Neuronal stem cell (in vitro differentiated cells): ENCODE measurements around the gene USP17L12.
"Not testable (repeated sequence)": the region's sequence is repeated elsewhere in the genome, so short reads cannot be mapped to it uniquely, and the experiment has no call there.

Experiments
- DNase-seq: peaks from one replicate; pipeline ENCODE4 v3.0.0-alpha.2; 2013; ENCODE audit warnings: low spot score
- H2AFZ ChIP-seq: one replicate; pipeline ENCODE4 v1.6.1; 2013; ENCODE audit warnings: mild to moderate bottlenecking, low read length, inconsistent platforms
- H2AK5ac ChIP-seq: 2 replicates; pipeline ENCODE4 v1.6.1; 2013; ENCODE audit warnings: low read depth, mild to moderate bottlenecking, inconsistent platforms, low read length, moderate library complexity, mixed read lengths
- H2BK120ac ChIP-seq: 2 replicates; pipeline ENCODE4 v1.6.1; 2013; ENCODE audit warnings: low read depth, mild to moderate bottlenecking, inconsistent platforms, low read length, moderate library complexity, mixed read lengths
- H2BK12ac ChIP-seq: one replicate; pipeline ENCODE4 v1.6.1; 2013; ENCODE audit warnings: low read length, inconsistent platforms
- H2BK15ac ChIP-seq: 2 replicates; pipeline ENCODE4 v1.6.1; 2013; ENCODE audit warnings: mild to moderate bottlenecking, low read length, inconsistent platforms, mixed read lengths
- H2BK5ac ChIP-seq: one replicate; pipeline ENCODE4 v1.6.1; 2013; ENCODE audit warnings: inconsistent platforms, mild to moderate bottlenecking, low read length, moderate library complexity
- H3K14ac ChIP-seq: one replicate; pipeline ENCODE4 v1.6.1; 2013; ENCODE audit warnings: low read length, inconsistent platforms
- H3K18ac ChIP-seq: 2 replicates; pipeline ENCODE4 v1.6.1; 2013; ENCODE audit warnings: low read length, inconsistent platforms
- H3K23ac ChIP-seq: 2 replicates; pipeline ENCODE4 v1.6.1; 2013; ENCODE audit warnings: low read depth, mild to moderate bottlenecking, mixed read lengths, low read length, inconsistent platforms; ENCODE audit not compliant: poor library complexity
- H3K27ac ChIP-seq: replicated peaks from 3 replicates; pipeline ENCODE4 v1.5.1; 2013; ENCODE audit warnings: low read length, inconsistent platforms
- H3K27me3 ChIP-seq, 3 experiments: 2 replicates each; pipeline ENCODE4 v1.6.1; 2013; ENCODE audit warnings: low read length in 3 of 3, mild to moderate bottlenecking in 2 of 3, inconsistent platforms in 1 of 3, low read depth in 1 of 3, mixed read lengths in 1 of 3, moderate library complexity in 1 of 3; ENCODE audit not compliant: control insufficient read depth in 3 of 3, insufficient read depth in 3 of 3
- H3K36me3 ChIP-seq, 2 donors: replicated peaks in 1 of 2; 2 replicates each; pipeline ENCODE4 v1.6.1; 2013; ENCODE audit warnings: low read length in 2 of 2; ENCODE audit not compliant: control insufficient read depth in 2 of 2, insufficient read depth in 2 of 2
- H3K4ac ChIP-seq: 2 replicates; pipeline ENCODE4 v1.6.1; 2013; ENCODE audit warnings: inconsistent platforms, mild to moderate bottlenecking, low read length, moderate library complexity
- H3K4me1 ChIP-seq, 2 donors: 1 replicate in 1 of 2; 2 replicates in 1 of 2; pipeline ENCODE4 v1.6.1; 2013; ENCODE audit warnings: low read length in 2 of 2, low read depth in 1 of 2; ENCODE audit not compliant: control insufficient read depth in 2 of 2, insufficient read depth in 1 of 2
- H3K4me2 ChIP-seq: one replicate; pipeline ENCODE4 v1.6.1; 2013; ENCODE audit warnings: mild to moderate bottlenecking, low read length, inconsistent platforms; ENCODE audit not compliant: insufficient read depth, poor library complexity, severe bottlenecking
- H3K4me3 ChIP-seq, 2 donors: 2 replicates each; pipeline ENCODE4 v1.5.1; 2013; ENCODE audit warnings: low read length in 2 of 2, mild to moderate bottlenecking in 2 of 2, inconsistent platforms in 1 of 2, moderate library complexity in 1 of 2
- H3K79me1 ChIP-seq: one replicate; pipeline ENCODE4 v1.6.1; 2013; ENCODE audit warnings: low read depth, mild to moderate bottlenecking, inconsistent platforms, low read length, moderate library complexity
- H3K9ac ChIP-seq: one replicate; pipeline ENCODE4 v1.6.1; 2013; ENCODE audit warnings: mild to moderate bottlenecking, low read depth, low read length, inconsistent platforms; ENCODE audit not compliant: poor library complexity
- H3K9me3 ChIP-seq, 2 donors: replicated peaks in 1 of 2; 2 replicates each; pipeline versions ENCODE3 to v1.6.1; 2013; ENCODE audit warnings: low read length in 2 of 2, mild to moderate bottlenecking in 2 of 2, inconsistent platforms in 1 of 2, low read depth in 1 of 2, mixed read lengths in 1 of 2, moderate library complexity in 1 of 2; ENCODE audit not compliant: control insufficient read depth in 2 of 2, insufficient read depth in 1 of 2
- H4K8ac ChIP-seq: one replicate; pipeline ENCODE4 v1.6.1; 2013; ENCODE audit warnings: low read depth, mild to moderate bottlenecking, inconsistent platforms, low read length, moderate library complexity
- H4K91ac ChIP-seq: one replicate; pipeline ENCODE4 v1.6.1; 2013; ENCODE audit warnings: low read length, low read depth, mild to moderate bottlenecking, inconsistent platforms; ENCODE audit not compliant: poor library complexity
- WGBS, 2 donors: extraction: QIAGEN DNeasy Blood & Tissue Kit; methylation state at CpG; one replicate each; pipeline ENCODE4 v1.1.7; 2013; ENCODE audit warnings: missing lambda C conversion rate in 2 of 2, mixed read lengths in 1 of 2; ENCODE audit not compliant: insufficient read length in 2 of 2, insufficient replicate concordance in 1 of 2; ENCODE audit errors: extremely low coverage in 2 of 2; 5-methylcytosine and 5-hydroxymethylcytosine counted together

The USP17L12 gene

GRCh38 chr4:9243579-9243978 lies 23.6 kb downstream of the USP17L12 start, which contains the start of gene USP17L17:
USP17L17 (plus strand) TSS chr4:9243879; CDS start chr4:9243879, 0 bp downstream.
- H3K4me2 ChIP-seq, H3K36me3 ChIP-seq, H3K27ac ChIP-seq, H2BK5ac ChIP-seq, H3K4ac ChIP-seq, DNase-seq, H3K9me3 ChIP-seq, H3K27me3 ChIP-seq, H3K9ac ChIP-seq, H4K8ac ChIP-seq, H3K23ac ChIP-seq, H2AFZ ChIP-seq, H3K4me1 ChIP-seq, H3K14ac ChIP-seq, H4K91ac ChIP-seq, H3K79me1 ChIP-seq, H2BK12ac ChIP-seq, H2BK120ac ChIP-seq, H2BK15ac ChIP-seq, H2AK5ac ChIP-seq, H3K18ac ChIP-seq, H3K4me3 ChIP-seq: not testable (repeated sequence)
- no CpG with 5 or more reads among the region's 14 CpGs for WGBS, 2 donors

- not testable (repeated sequence) for H3K4me3 ChIP-seq, H2BK120ac ChIP-seq, H2BK15ac ChIP-seq, H3K79me1 ChIP-seq, DNase-seq, H3K23ac ChIP-seq, H4K91ac ChIP-seq, H3K18ac ChIP-seq, H3K4me2 ChIP-seq, H3K14ac ChIP-seq, H4K8ac ChIP-seq, H2AFZ ChIP-seq, H3K27me3 ChIP-seq, H3K9ac ChIP-seq, H3K36me3 ChIP-seq, H2AK5ac ChIP-seq, H2BK12ac ChIP-seq, H3K9me3 ChIP-seq, H2BK5ac ChIP-seq, H3K4ac ChIP-seq, H3K4me1 ChIP-seq, H3K27ac ChIP-seq
- WGBS, 2 donors = 100% methylated on average over 3 of the region's 26 CpGs; no CpG with 5 or more reads in 1 of the 2 donors
Observed at GRCh38 chr4:9247953-9248680, 28.2 kb downstream of the USP17L12 start, which contains the start of gene USP17L18. USP17L18 (plus strand) TSS chr4:9248630; CDS start chr4:9248630, 0 bp downstream.

- not testable (repeated sequence) for H4K8ac ChIP-seq, H2BK15ac ChIP-seq, H3K4me3 ChIP-seq, H3K36me3 ChIP-seq, H3K9me3 ChIP-seq, H3K9ac ChIP-seq, H3K4me2 ChIP-seq, H2BK120ac ChIP-seq, H3K14ac ChIP-seq, DNase-seq, H3K4me1 ChIP-seq, H3K18ac ChIP-seq, H3K27ac ChIP-seq, H2AK5ac ChIP-seq, H3K23ac ChIP-seq, H2BK5ac ChIP-seq, H2BK12ac ChIP-seq, H2AFZ ChIP-seq, H3K79me1 ChIP-seq, H3K4ac ChIP-seq, H4K91ac ChIP-seq, H3K27me3 ChIP-seq
- WGBS, 2 donors = no CpG with 5 or more reads among the region's 13 CpGs
Observed at GRCh38 chr4:9253078-9253477, 33.1 kb downstream of the USP17L12 start, which contains the start of gene USP17L19. USP17L19 (plus strand) TSS chr4:9253378; CDS start chr4:9253378, 0 bp downstream.

GRCh38 chr4:9257824-9258223 lies 37.9 kb downstream of the USP17L12 start, which contains the start of gene USP17L20:
USP17L20 (plus strand) TSS chr4:9258124; CDS start chr4:9258124, 0 bp downstream.
- not testable (repeated sequence) for DNase-seq, H3K18ac ChIP-seq, H3K4me1 ChIP-seq, H2BK15ac ChIP-seq, H2AFZ ChIP-seq, H3K23ac ChIP-seq, H3K4me3 ChIP-seq, H3K27ac ChIP-seq, H3K14ac ChIP-seq, H2BK120ac ChIP-seq, H2BK5ac ChIP-seq, H4K91ac ChIP-seq, H3K27me3 ChIP-seq, H3K4me2 ChIP-seq, H4K8ac ChIP-seq, H3K4ac ChIP-seq, H3K79me1 ChIP-seq, H2BK12ac ChIP-seq, H2AK5ac ChIP-seq, H3K9me3 ChIP-seq, H3K9ac ChIP-seq, H3K36me3 ChIP-seq
- no CpG with 5 or more reads among the region's 15 CpGs for WGBS, 2 donors
